Epithelial cell of esophagus (primary cell): ENCODE results near the gene CCDC141.

Source experiments
- DNase-seq: peaks from one replicate; pipeline ENCODE4 v3.0.0; 2010; ENCODE audit warnings: low read depth
- H3K4me3 ChIP-seq: 2 replicates; pipeline ENCODE4 v1.5.1; 2011; ENCODE audit warnings: mild to moderate bottlenecking, low read length, control low read depth
- CTCF ChIP-seq: IDR thresholded peaks from 2 replicates; pipeline ENCODE4 v1.5.1; 2011; ENCODE audit warnings: low read depth, mild to moderate bottlenecking, low read length, control low read depth, inconsistent platforms; ENCODE audit not compliant: insufficient read depth; ENCODE audit errors: missing control alignments

Gene CCDC141

GRCh38 chr2:178912416-178913048 is 137.4 kb downstream of the CCDC141 start:
- no peak for TF ChIP-seq CTCF
- DNase-seq = peak; percentile 58
- H3K4me3 ChIP-seq = no peak overlapping the region

- no peak for DNase-seq
- no peak overlapping the region for H3K4me3 ChIP-seq
- no peak for TF ChIP-seq CTCF
These were observed 138.9 kb downstream of the CCDC141 start for GRCh38 chr2:178911039-178911438.

- no peak for TF ChIP-seq CTCF
- no peak overlapping the region for H3K4me3 ChIP-seq
- peak; percentile 66 for DNase-seq
These were observed 139.9 kb downstream of the CCDC141 start for GRCh38 chr2:178910005-178910404.

GRCh38 chr2:178909507-178909906 is 140.4 kb downstream of the CCDC141 start:
- no peak for DNase-seq
- no peak overlapping the region for H3K4me3 ChIP-seq
- no peak for TF ChIP-seq CTCF

- no peak overlapping the region for H3K4me3 ChIP-seq
- no peak for DNase-seq
- no peak for TF ChIP-seq CTCF
These were observed 141.1 kb downstream of the CCDC141 start for GRCh38 chr2:178908810-178909209.

GRCh38 chr2:178905261-178905660 is 144.7 kb downstream of the CCDC141 start:
- H3K4me3 ChIP-seq = no peak overlapping the region
- no peak for DNase-seq
- TF ChIP-seq CTCF = no peak

- no peak overlapping the region for H3K4me3 ChIP-seq
- DNase-seq = no peak
- no peak for TF ChIP-seq CTCF
These were observed 150.3 kb downstream of the CCDC141 start for GRCh38 chr2:178899656-178900055.
